Epithelial cell of esophagus (primary cell): ENCODE results near the gene RDH8.
"Not testable (repeated sequence)": the region's sequence is repeated elsewhere in the genome, so short reads cannot be mapped to it uniquely, and the experiment has no call there.

Experiments
- DNase-seq: peaks from one replicate; pipeline ENCODE4 v3.0.0; 2010; ENCODE audit warnings: low read depth
- H3K4me3 ChIP-seq: 2 replicates; pipeline ENCODE4 v1.5.1; 2011; ENCODE audit warnings: mild to moderate bottlenecking, low read length, control low read depth
- CTCF ChIP-seq: IDR thresholded peaks from 2 replicates; pipeline ENCODE4 v1.5.1; 2011; ENCODE audit warnings: low read depth, mild to moderate bottlenecking, low read length, control low read depth, inconsistent platforms; ENCODE audit not compliant: insufficient read depth; ENCODE audit errors: missing control alignments

The RDH8 gene

GRCh38 chr19:10019246-10019645 is 6.0 kb downstream of the RDH8 start:
- no peak overlapping the region for H3K4me3 ChIP-seq
- DNase-seq: no peak

GRCh38 chr19:10020851-10021250 is 7.6 kb downstream of the RDH8 start:
- no peak for TF ChIP-seq CTCF
- no peak for DNase-seq
- H3K4me3 ChIP-seq: no peak overlapping the region

More at GRCh38 chr19:10019246-10019645, 6.0 kb downstream of the RDH8 start:
- TF ChIP-seq CTCF: no peak

DNA sequence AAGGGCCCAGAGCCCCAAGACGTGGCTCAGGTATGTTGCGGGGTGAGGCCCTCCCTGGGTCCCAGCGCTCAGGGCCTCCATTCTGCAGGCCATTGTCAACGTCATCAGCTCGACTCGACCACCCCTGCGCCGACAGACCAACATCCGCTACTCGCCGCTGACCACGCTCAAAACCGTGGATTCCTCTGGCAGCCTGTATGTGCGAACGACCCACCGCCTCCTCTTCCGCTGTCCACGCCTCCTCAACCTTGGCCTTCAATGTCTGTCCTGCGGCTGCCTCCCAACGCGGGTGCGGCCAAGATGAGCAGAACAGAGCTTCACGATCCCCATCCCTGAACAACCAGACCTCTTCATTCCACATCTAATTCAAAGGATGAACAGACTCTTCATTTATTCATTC is 8.2 kb downstream of the RDH8 start:
- no peak overlapping the region for H3K4me3 ChIP-seq
- TF ChIP-seq CTCF: no peak
- DNase-seq: no peak

- H3K4me3 ChIP-seq: no peak overlapping the region
- TF ChIP-seq CTCF: no peak
- DNase-seq: no peak
These were observed 8.6 kb downstream of the RDH8 start for GRCh38 chr19:10021863-10022262.

DNA sequence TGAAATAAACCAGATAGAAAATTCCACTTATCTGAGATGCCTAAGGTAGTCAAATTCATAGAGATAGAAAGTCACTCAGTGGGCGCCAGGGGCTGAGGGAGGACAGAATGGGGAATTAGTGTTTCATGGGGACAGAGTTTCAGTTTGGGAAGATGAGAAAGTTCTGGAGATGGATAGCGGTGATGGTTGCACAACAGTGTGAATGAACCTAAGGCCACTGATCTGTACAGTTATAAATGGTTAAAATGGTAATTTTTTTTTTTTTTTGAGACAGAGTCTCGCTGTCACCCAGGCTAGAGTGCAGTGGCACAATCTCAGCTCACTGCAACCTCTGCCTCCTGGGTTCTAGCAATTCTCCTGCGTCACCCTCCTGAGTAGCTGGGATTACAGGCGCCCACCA is 9.8 kb downstream of the RDH8 start:
- not testable (repeated sequence) for H3K4me3 ChIP-seq, DNase-seq

DNA sequence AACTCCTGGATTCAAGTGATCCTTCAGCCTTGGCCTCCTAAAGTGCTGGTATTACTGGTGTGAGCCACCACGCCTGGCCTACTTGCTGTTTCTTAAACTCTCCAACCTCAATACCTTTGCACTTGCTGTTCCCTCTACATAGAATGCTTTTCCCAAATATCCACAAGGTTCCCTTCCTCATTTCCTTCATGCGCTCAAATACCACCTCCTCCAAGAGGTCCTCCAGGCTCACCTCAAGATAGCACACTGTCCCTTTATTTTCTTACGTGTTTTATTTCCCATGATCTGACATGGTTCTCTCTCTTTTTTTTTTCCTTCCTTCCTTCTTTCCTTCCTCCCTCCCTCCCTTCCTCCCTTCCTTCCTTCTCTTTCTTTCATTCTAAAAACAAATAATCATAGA is 13.5 kb downstream of the RDH8 start:
- no peak for TF ChIP-seq CTCF
- no peak overlapping the region for H3K4me3 ChIP-seq
- DNase-seq: no peak

- H3K4me3 ChIP-seq: no peak overlapping the region
- TF ChIP-seq CTCF: peak; percentile 86
- peak; percentile 94 for DNase-seq
These were observed 14.1 kb downstream of the RDH8 start for GRCh38 chr19:10027158-10027997.
